IPS-20b (cell line): ENCODE results near the gene TTLL1.

ENCODE experiments used
- H3K27ac ChIP-seq: one replicate; pipeline ENCODE4 v1.5.1; 2013; ENCODE audit warnings: low read length
- H3K27me3 ChIP-seq: 2 replicates; pipeline ENCODE4 v1.6.1; 2013; ENCODE audit warnings: mild to moderate bottlenecking, low read length, inconsistent platforms; ENCODE audit not compliant: insufficient read depth
- H3K36me3 ChIP-seq: 2 replicates; pipeline ENCODE4 v1.6.1; 2013; ENCODE audit warnings: low read depth, mild to moderate bottlenecking, inconsistent platforms, low read length, moderate library complexity; ENCODE audit not compliant: insufficient read depth
- H3K4me1 ChIP-seq: 2 replicates; pipeline ENCODE4 v1.6.1; 2013; ENCODE audit warnings: mild to moderate bottlenecking, control low read depth, inconsistent platforms, low read length, moderate library complexity; ENCODE audit not compliant: insufficient read depth
- H3K4me3 ChIP-seq: 2 replicates; pipeline ENCODE4 v1.5.1; 2013; ENCODE audit warnings: mild to moderate bottlenecking, low read length, inconsistent platforms
- H3K9ac ChIP-seq: 2 replicates; pipeline ENCODE4 v1.6.1; 2013; ENCODE audit warnings: low read depth, mild to moderate bottlenecking, inconsistent platforms, low read length, moderate library complexity
- H3K9me3 ChIP-seq: 2 replicates; pipeline ENCODE4 v1.6.1; 2013; ENCODE audit warnings: mild to moderate bottlenecking, low read depth, low read length, inconsistent platforms; ENCODE audit not compliant: insufficient read depth

The TTLL1 gene

DNA sequence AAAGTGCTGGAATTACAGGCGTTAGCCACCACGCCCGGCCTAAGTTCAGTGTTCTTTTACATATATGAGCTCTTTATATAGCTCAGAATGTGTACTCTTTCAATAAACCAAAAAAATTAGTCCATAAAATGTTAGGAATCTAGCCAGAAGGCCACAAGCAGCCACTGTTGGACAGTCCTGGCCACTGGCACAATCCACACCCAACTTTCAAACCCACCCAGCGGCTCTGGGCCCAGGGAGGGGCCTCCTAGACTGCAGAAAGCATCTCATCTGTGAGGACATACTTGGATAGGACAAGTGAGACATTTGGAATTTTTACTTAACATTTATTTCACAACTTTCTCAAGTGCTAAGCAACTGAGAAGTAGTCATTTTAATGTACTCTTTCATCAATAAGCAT, 80.7 kb downstream of the TTLL1 start:
- no peak overlapping the region for H3K27ac ChIP-seq
- H3K4me3 ChIP-seq: no peak overlapping the region
- H3K4me1 ChIP-seq: peaks cover 21% of the 10 kb centered on the region
- H3K9ac ChIP-seq: no peak overlapping the region
- no peaks in the 10 kb centered on the region for H3K27me3 ChIP-seq
- H3K36me3 ChIP-seq: no peaks in the 10 kb centered on the region
- no peaks in the 10 kb centered on the region for H3K9me3 ChIP-seq

DNA sequence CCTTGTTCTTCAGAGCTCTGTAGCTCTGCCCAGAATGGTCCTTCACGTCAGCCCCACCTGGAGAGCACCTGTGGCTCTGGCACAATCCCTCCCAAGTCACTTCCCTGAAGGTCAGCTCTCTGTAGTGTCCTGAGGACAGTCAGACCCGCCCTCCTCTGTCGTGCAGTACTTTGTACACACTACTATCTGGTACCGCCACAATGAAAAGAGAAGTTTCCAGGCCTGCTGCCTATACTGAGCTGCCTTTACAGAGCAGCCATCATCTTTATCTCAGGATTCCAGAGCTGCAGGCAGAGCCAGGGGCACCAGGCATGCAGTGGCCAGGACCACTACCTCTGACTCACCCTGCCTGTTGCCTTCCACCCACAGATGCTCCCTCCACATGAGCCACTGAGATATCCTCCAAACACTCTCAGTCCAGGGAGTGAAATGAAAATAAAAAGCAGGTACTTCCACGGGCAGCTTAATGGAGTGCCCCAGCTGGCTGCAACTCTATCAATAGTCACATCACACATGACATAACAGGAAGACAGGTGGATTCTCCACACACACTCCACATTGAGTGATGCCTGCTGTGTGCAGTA, 81.6 kb downstream of the TTLL1 start:
- Histone ChIP-seq H3K36me3 (no peaks in the 10 kb centered on the region), H3K9ac (no peak overlapping the region), H3K27me3 (no peaks in the 10 kb centered on the region), H3K9me3 (no peaks in the 10 kb centered on the region), H3K4me1 (peaks cover 22% of the 10 kb centered on the region), H3K4me3 (no peak overlapping the region), H3K27ac (no peak overlapping the region)

- H3K9ac ChIP-seq: no peak overlapping the region
- H3K27ac ChIP-seq: no peak overlapping the region
- H3K36me3 ChIP-seq: no peaks in the 10 kb centered on the region
- H3K9me3 ChIP-seq: no peaks in the 10 kb centered on the region
- H3K4me1 ChIP-seq: peaks cover 31% of the 10 kb centered on the region
- H3K4me3 ChIP-seq: no peak overlapping the region
- H3K27me3 ChIP-seq: no peaks in the 10 kb centered on the region
Measured at GRCh38 chr22:43006753-43007152, 82.4 kb downstream of the TTLL1 start.

DNA sequence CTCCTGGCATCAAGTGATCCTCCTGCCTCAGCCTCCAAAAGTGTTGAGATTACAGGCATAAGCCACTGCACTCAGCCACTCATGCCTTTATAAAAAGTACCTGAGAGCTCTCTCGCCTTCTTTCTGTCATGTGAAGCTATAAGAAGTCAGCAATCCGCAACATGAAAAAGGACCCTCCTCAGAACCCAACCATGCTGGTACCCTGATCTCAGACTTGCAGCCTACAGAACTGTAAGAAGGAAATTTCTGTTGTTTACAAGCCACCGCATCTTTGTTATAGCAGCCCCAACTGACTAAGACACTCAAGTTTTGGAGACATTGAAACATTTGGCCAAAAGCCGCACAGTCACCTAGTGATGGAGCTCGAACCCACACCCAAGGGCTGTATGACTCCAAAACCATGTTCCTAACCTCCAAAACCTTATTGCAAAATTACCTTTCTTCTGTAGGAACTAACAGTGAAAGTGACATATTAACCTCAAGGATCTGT, 83.1 kb downstream of the TTLL1 start:
- Histone ChIP-seq H3K4me3 (no peak overlapping the region), H3K27ac (no peak overlapping the region), H3K4me1 (peaks cover 35% of the 10 kb centered on the region), H3K36me3 (no peaks in the 10 kb centered on the region), H3K9me3 (no peaks in the 10 kb centered on the region), H3K27me3 (no peaks in the 10 kb centered on the region), H3K9ac (no peak overlapping the region)

DNA sequence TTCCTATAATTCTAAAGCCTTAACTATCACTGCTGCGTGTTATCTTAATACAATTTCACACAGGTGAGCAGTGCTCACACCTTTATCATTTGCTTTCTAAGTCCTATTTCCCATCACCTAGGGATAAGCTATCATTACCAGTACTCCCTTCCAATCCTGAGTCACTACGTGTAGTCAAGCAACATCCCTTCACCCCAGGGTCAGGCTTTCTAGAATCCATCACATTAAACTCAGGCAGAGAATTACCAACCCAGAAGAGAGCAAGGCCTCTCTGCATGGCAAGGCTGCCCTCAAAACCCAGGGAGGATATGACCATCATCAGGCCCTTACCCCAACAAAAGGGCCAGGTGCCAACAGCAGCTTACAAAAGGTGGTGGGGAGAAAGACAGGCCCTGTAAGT, 84.1 kb downstream of the TTLL1 start:
- Histone ChIP-seq H3K4me3 (no peak overlapping the region), H3K4me1 (peaks cover 41% of the 10 kb centered on the region), H3K36me3 (no peaks in the 10 kb centered on the region), H3K27ac (no peak overlapping the region), H3K9ac (no peak overlapping the region), H3K9me3 (no peaks in the 10 kb centered on the region), H3K27me3 (no peaks in the 10 kb centered on the region)

DNA sequence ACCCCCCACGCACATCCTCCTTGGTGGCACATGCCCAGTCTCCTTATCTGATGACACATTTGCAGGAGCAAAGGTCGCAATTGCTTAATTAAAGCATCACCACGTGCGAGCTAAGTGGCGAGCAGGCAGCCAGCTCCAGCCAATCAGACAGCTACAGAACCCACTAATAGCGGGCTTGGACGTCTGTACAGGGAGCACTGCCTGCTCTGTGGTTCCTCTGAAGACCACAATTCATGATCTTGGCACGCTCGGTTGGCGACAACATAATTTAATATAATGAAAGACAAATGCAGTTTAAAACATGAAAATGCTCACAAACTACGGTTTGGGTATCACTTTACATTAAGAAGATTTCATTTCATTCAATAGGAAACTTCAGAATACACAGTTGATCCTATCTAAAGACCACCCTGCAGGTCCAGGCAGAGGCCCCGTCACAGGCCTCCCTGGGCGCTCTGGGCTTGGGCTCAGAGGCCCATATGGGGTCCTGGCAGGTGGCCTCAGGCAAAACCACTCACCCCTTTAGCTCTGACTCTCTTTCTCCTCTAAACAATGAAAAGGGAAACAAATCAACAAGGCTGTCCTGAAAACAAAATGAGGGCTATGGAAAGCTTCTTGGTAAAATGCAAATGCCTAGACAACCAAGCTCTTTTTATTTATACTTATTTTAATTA, 84.7 kb downstream of the TTLL1 start:
- Histone ChIP-seq H3K9ac (no peak overlapping the region), H3K9me3 (no peaks in the 10 kb centered on the region), H3K27me3 (no peaks in the 10 kb centered on the region), H3K36me3 (no peaks in the 10 kb centered on the region), H3K4me3 (no peak overlapping the region), H3K27ac (no peak overlapping the region), H3K4me1 (peaks cover 42% of the 10 kb centered on the region)

- Histone ChIP-seq H3K27me3 (no peaks in the 10 kb centered on the region), H3K4me1 (peaks cover 48% of the 10 kb centered on the region), H3K4me3 (peak overlapping the region; percentile 28; the same call in 1 of the 2 replicates), H3K27ac (no peak overlapping the region), H3K9me3 (no peaks in the 10 kb centered on the region; the same call in 1 of the 2 replicates), H3K36me3 (no peaks in the 10 kb centered on the region), H3K9ac (no peak overlapping the region)
Measured at GRCh38 chr22:43002202-43002586, 87.0 kb downstream of the TTLL1 start.

- Histone ChIP-seq H3K27ac (no peak overlapping the region), H3K9ac (no peak overlapping the region), H3K36me3 (no peaks in the 10 kb centered on the region), H3K4me3 (peak overlapping the region; percentile 28; the same call in 1 of the 2 replicates), H3K27me3 (no peaks in the 10 kb centered on the region), H3K4me1 (peaks cover 45% of the 10 kb centered on the region), H3K9me3 (no peaks in the 10 kb centered on the region; the same call in 1 of the 2 replicates)
Measured at GRCh38 chr22:43001271-43002201, 87.7 kb downstream of the TTLL1 start.

- Histone ChIP-seq H3K9ac (no peak overlapping the region), H3K9me3 (no peaks in the 10 kb centered on the region; the same call in 1 of the 2 replicates), H3K27me3 (no peaks in the 10 kb centered on the region), H3K4me1 (peaks cover 42% of the 10 kb centered on the region), H3K27ac (no peak overlapping the region), H3K36me3 (no peaks in the 10 kb centered on the region), H3K4me3 (no peak overlapping the region)
Measured at GRCh38 chr22:43000441-43001175, 88.6 kb downstream of the TTLL1 start.

DNA sequence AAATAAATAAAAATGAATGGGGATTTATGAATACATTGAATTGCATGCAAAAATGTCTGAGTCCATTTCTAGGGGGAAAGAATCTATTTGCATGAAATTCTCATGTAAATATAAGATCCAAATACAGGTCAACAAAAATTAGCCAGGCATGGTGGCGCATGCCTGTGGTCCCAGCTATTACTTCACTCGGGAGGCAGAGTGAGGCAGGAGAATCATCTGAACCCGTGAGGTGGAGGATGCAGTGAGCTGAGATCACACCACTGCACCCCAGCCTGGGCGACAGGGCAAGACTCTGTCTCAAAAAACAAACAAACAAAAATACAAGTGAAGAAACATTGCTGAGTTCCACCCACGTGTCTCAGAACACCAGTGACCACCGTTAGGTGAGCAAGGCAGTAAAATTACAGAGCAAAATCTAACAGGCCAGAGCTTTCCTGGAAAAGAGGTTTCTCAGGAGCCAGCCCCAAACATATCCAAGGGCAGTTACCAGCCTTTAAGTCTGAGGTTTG, 91.6 kb downstream of the TTLL1 start:
- Histone ChIP-seq H3K27ac (no peak overlapping the region), H3K27me3 (no peaks in the 10 kb centered on the region), H3K9me3 (no peaks in the 10 kb centered on the region; the same call in 1 of the 2 replicates), H3K9ac (no peak overlapping the region), H3K4me3 (no peak overlapping the region), H3K36me3 (no peaks in the 10 kb centered on the region), H3K4me1 (peaks cover 38% of the 10 kb centered on the region)
